Brain microvascular endothelial cell (primary cell): ENCODE results near the gene CACFD1.

Experiments
- DNase-seq: peaks from one replicate; pipeline ENCODE4 v3.0.0-alpha.2; 2020
- H3K27ac ChIP-seq: fragments of 250-450 bp; sonication (Bioruptor Pico); 2 replicates; pipeline ENCODE4 v1.5.1; 2020; ENCODE audit warnings: mild to moderate bottlenecking, moderate library complexity
- H3K27me3 ChIP-seq: fragments of 250-450 bp; sonication (Bioruptor Pico); replicated peaks from 2 replicates; pipeline ENCODE4 v1.5.1; 2020; ENCODE audit warnings: mild to moderate bottlenecking
- H3K36me3 ChIP-seq: fragments of 250-450 bp; sonication (Bioruptor Pico); replicated peaks from 2 replicates; pipeline ENCODE4 v1.5.1; 2020; ENCODE audit warnings: mild to moderate bottlenecking
- H3K4me3 ChIP-seq: 2 replicates; pipeline ENCODE4 v1.5.1; 2011; ENCODE audit warnings: low read depth, mild to moderate bottlenecking, control low read depth, low read length, moderate library complexity
- in situ Hi-C: cut with HindIII; loops from 2 replicates; pipeline ENCODE4 v1.10.0; 2017; ENCODE audit warnings: low sequenced_read_pairs, low pct_ligation_motif_present
- TF ChIP-seq, protein P1 (sequence below): IDR thresholded peaks from 2 replicates; pipeline ENCODE4 v1.5.1; 2011; ENCODE audit warnings: low read depth, mild to moderate bottlenecking, moderate library complexity, low read length, control low read depth, inconsistent platforms; ENCODE audit errors: missing control alignments

Gene CACFD1

DNA sequence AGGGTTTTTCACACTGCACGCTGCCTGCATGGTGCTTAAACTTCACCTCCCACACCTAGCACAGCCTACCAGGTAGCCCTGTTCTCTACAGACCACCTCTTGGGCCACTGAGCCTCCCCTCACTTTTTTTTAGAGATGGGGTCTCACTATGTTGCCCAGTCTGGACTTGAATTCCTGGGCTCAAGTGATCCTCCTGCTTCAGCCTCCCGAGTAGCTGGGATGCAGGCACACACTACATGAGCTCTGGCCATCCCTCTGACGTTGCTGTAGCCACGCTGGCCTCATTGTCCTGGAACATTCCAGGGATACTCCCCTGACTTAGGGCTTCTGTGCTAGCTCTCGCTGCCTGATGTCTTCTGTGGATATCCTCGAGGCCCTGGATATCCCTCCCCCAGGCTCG is 7.2 kb upstream of the CACFD1 start:
- in situ Hi-C loops: no loop called here
- TF ChIP-seq, protein P1, sequence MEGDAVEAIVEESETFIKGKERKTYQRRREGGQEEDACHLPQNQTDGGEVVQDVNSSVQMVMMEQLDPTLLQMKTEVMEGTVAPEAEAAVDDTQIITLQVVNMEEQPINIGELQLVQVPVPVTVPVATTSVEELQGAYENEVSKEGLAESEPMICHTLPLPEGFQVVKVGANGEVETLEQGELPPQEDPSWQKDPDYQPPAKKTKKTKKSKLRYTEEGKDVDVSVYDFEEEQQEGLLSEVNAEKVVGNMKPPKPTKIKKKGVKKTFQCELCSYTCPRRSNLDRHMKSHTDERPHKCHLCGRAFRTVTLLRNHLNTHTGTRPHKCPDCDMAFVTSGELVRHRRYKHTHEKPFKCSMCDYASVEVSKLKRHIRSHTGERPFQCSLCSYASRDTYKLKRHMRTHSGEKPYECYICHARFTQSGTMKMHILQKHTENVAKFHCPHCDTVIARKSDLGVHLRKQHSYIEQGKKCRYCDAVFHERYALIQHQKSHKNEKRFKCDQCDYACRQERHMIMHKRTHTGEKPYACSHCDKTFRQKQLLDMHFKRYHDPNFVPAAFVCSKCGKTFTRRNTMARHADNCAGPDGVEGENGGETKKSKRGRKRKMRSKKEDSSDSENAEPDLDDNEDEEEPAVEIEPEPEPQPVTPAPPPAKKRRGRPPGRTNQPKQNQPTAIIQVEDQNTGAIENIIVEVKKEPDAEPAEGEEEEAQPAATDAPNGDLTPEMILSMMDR: no peak
- H3K27me3 ChIP-seq: no peaks in the 10 kb centered on the region

DNA sequence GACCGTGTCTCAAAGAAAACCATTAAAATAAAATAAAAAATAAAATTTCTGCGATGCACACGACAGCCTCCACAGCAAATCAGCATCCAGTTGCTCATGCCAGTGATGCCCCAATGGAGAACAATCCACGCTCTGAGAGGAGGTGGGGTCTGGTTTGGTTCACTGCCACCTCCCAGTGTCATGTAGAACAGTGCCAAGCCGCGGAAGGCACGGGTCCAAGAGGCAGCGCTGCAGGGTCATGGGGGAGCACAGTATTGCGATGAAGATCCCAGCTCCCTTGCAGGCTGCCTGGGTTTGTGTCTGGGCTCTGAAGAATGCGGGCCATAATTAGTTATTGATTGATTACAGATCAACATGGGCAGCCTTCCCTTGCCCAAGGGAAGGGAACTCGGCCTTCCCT is 6.1 kb upstream of the CACFD1 start:
- H3K36me3 ChIP-seq: no peaks in the 10 kb centered on the region
- in situ Hi-C loops: no loop called here
- no peak overlapping the region for H3K4me3 ChIP-seq
- TF ChIP-seq, protein P1: no peak
- no peaks in the 10 kb centered on the region for H3K27me3 ChIP-seq
- DNase-seq: no peak
- H3K27ac ChIP-seq: no peak overlapping the region

More for the DNA sequence above, 7.2 kb upstream of the CACFD1 start:
- no peaks in the 10 kb centered on the region for H3K36me3 ChIP-seq
- no peak overlapping the region for H3K27ac ChIP-seq
- no peak for DNase-seq
- H3K4me3 ChIP-seq: no peak overlapping the region

DNA sequence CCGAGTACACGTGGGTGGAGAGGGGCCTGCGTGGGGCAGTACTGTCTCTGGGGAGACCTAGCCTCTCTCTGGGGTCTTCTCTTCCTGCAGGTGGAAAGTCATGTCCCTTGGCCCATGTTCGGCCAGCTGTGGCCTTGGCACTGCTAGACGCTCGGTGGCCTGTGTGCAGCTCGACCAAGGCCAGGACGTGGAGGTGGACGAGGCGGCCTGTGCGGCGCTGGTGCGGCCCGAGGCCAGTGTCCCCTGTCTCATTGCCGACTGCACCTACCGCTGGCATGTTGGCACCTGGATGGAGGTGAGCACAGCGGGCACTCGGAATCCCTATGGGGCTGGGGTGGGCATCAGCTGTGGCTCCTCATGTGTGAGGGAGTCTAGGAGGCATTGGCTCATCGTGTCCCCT is 5.5 kb upstream of the CACFD1 start:
- Histone ChIP-seq H3K27me3 (no peaks in the 10 kb centered on the region), H3K36me3 (no peaks in the 10 kb centered on the region), H3K4me3 (no peak overlapping the region), H3K27ac (no peak overlapping the region)
- TF ChIP-seq, protein P1: no peak
- in situ Hi-C loops: no loop called here
- DNase-seq: no peak

DNA sequence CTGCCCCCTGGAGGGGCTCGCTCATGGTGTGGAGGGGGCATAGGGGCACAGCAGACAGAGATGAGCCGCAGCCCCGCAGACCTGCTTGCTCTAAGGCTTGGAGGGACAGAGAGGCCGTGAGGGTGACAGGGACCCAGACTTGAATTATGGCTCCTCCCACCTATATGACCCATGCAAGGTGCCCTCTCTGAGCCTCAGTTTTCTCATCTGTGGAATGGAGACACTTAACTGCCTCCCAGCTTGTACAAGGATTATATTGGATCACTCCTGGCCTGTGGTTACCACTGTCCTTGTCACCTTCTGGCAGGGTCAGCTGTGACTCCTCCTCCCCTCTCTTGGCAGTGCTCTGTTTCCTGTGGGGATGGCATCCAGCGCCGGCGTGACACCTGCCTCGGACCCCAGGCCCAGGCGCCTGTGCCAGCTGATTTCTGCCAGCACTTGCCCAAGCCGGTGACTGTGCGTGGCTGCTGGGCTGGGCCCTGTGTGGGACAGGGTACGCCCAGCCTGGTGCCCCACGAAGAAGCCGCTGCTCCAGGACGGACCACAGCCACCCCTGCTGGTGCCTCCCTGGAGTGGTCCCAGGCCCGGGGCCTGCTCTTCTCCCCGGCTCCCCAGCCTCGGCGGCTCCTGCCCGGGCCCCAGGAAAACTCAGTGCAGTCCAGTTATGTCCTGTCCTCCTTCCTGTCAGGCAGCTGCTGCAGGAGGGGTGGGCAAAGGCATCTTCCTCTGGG is 4.7 kb upstream of the CACFD1 start:
- H3K27ac ChIP-seq: no peak overlapping the region
- TF ChIP-seq, protein P1: no peak
- no peaks in the 10 kb centered on the region for H3K27me3 ChIP-seq
- no peaks in the 10 kb centered on the region for H3K36me3 ChIP-seq
- no peak for DNase-seq
- no peak overlapping the region for H3K4me3 ChIP-seq
- in situ Hi-C loops: no loop called here

DNA sequence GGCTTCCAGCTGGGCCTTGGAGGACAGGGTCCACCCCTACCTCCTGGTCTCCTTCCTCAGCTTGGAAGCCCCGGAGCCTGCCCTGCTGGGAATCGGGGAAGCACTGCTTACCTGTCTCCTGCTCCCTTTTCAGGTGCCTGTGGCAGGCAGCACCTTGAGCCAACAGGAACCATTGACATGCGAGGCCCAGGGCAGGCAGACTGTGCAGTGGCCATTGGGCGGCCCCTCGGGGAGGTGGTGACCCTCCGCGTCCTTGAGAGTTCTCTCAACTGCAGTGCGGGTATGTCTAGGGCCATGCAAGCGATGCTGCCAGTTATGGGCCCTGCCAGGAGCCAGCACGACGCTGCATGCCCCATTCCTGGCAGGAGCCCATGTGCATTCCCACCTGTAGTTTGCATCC is 3.8 kb upstream of the CACFD1 start:
- H3K27me3 ChIP-seq: no peaks in the 10 kb centered on the region

More for the DNA sequence above, 3.8 kb upstream of the CACFD1 start:
- H3K27ac ChIP-seq: no peak overlapping the region
- no peak overlapping the region for H3K4me3 ChIP-seq
- in situ Hi-C loops: no loop called here
- DNase-seq: no peak
- H3K36me3 ChIP-seq: no peaks in the 10 kb centered on the region
- TF ChIP-seq, protein P1: no peak
